HG02852 (cell line): ENCODE measurements around the gene ABI1.

ENCODE experiments used
- ATAC-seq: cut with Tn5 transposase; IDR thresholded peaks from one replicate; pipeline ENCODE4 v1.9.1; 2021; ENCODE audit warnings: mild to moderate bottlenecking, moderate library complexity; ENCODE audit not compliant: unreplicated experiment

Gene ABI1

GRCh38 chr10:26721561-26721960, 139.2 kb downstream of the ABI1 start:
- ATAC-seq = no peak

GRCh38 chr10:26717476-26717875, 143.3 kb downstream of the ABI1 start:
- no peak for ATAC-seq

- ATAC-seq = no peak
These were observed 145.6 kb downstream of the ABI1 start for GRCh38 chr10:26715137-26715487.

GRCh38 chr10:26714415-26715136, 146.2 kb downstream of the ABI1 start:
- ATAC-seq = no peak

- no peak for ATAC-seq
These were observed 149.4 kb downstream of the ABI1 start for GRCh38 chr10:26711324-26711723.

- ATAC-seq = no peak
These were observed 153.8 kb downstream of the ABI1 start for GRCh38 chr10:26706936-26707335.

GRCh38 chr10:26706206-26706605, 154.6 kb downstream of the ABI1 start:
- ATAC-seq = no peak

GRCh38 chr10:26703974-26704373, 156.8 kb downstream of the ABI1 start:
- no peak for ATAC-seq

- ATAC-seq = no peak
These were observed 157.7 kb downstream of the ABI1 start for GRCh38 chr10:26703096-26703495.

GRCh38 chr10:26700884-26701630, 159.7 kb downstream of the ABI1 start:
- ATAC-seq = no peak

GRCh38 chr10:26699631-26700030, 161.1 kb downstream of the ABI1 start:
- no peak for ATAC-seq

- ATAC-seq = no peak
These were observed 161.8 kb downstream of the ABI1 start for GRCh38 chr10:26698909-26699308.

- no peak for ATAC-seq
These were observed 162.7 kb downstream of the ABI1 start for GRCh38 chr10:26697922-26698608.

- peak; percentile 82 for ATAC-seq
These were observed 163.4 kb downstream of the ABI1 start, which contains the start of gene PDSS1 for GRCh38 chr10:26697163-26697921. Gene PDSS1, plus strand, starts transcription at chr10:26697701. Its CDS starts 11 bp downstream, at chr10:26697712.

- peak; percentile 9 for ATAC-seq
These were observed 164.0 kb downstream of the ABI1 start for GRCh38 chr10:26696786-26697162.
